ENCODE data around the gene EXOSC3. TPM values are rescaled to one million over a fixed set of nuclear protein-coding genes. Genes with fewer than 3 reads are reported as not detected.

EXOSC3 gene
- total and polyA plus RNA-seq, 2 of the 8 experiments (the other 6 are each of a cell fraction or from before 2014, with no cell fraction given): 46.7 to 73.4 TPM

DNA sequence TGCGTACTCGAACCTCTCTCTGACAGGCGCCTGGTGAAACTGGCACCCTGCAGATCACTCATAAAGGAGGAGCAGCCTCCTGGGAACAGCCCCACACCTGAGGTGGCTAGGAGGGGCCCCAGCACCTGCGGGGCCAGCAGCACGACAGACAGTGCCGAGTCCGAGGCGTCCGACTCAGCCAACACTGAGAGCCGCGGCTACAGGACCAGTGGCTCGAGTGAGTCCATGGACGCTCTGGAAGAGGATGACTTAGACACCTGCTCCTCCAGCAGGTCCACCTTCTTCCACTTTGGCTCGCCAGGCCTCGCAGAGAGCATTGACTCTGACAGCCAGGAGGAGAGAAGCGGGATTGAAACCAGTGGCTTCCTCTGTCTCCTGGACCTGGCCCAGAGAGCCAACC, 44.7 kb downstream of the EXOSC3 start:
- Histone ChIP-seq H3K79me1 (ENCODE audit: low read depth, low read length) (no peaks in the 10 kb centered on the region), H3K4me3 (ENCODE audit: extremely low read depth in 1 of 4, insufficient read depth in 2 of 4, low read depth in 3 of 4, low read length in 4 of 4) (no peak overlapping the region), H4K91ac (replicated peaks; ENCODE audit: insufficient read length, low read length) (no peak overlapping the region), H3K23me2 (ENCODE audit: low read depth, low read length) (no peaks in the 10 kb centered on the region; the same call in 1 of the 2 replicates), H4K5ac (ENCODE audit: insufficient read length, low read depth, low read length) (no peak overlapping the region), H2BK12ac (ENCODE audit: low read depth, low read length) (no peak overlapping the region), H4K8ac (ENCODE audit: extremely low read depth, insufficient read depth, low read length) (no peak overlapping the region), H4K20me1 (replicated peaks in 1 of 2; ENCODE audit: control insufficient read depth in 1 of 2, insufficient read depth in 2 of 2, low read length in 2 of 2) (no peaks in the 10 kb centered on the region), H3K56ac (replicated peaks; ENCODE audit: insufficient read length, low read depth, low read length) (no peak overlapping the region), H2BK120ac (replicated peaks; ENCODE audit: low read depth, low read length) (no peak overlapping the region), H3K27ac (ENCODE audit: low read depth, low read length) (no peak overlapping the region), H3K27me3 (replicated peaks in 1 of 4; ENCODE audit: control insufficient read depth in 3 of 4, extremely low read depth in 1 of 4, insufficient read depth in 3 of 4, low read length in 3 of 4) (no peaks in the 10 kb centered on the region), H3K4ac (replicated peaks; ENCODE audit: insufficient read length, low read depth, low read length) (no peak overlapping the region), H2BK20ac (ENCODE audit: low read length) (no peak overlapping the region), H2AFZ (ENCODE audit: low read length) (no peak overlapping the region), H2AK5ac (ENCODE audit: low read depth, low read length) (no peak overlapping the region), H3K4me1 (replicated peaks in 1 of 4; ENCODE audit: control insufficient read depth in 3 of 4, insufficient read depth in 4 of 4, low read length in 3 of 4) (no peaks in the 10 kb centered on the region), H2BK5ac (ENCODE audit: low read depth, low read length) (no peak overlapping the region), H3K9ac (replicated peaks in 1 of 4; ENCODE audit: extremely low read depth in 1 of 4, low read depth in 3 of 4, low read length in 3 of 4) (no peak overlapping the region), H3K4me2 (ENCODE audit: insufficient read depth in 1 of 2, low read depth in 2 of 2, low read length in 2 of 2) (no peak overlapping the region), H3K14ac (ENCODE audit: insufficient read length) (no peak overlapping the region), H3K23ac (ENCODE audit: insufficient read length) (no peak overlapping the region), H3K18ac (ENCODE audit: extremely low read depth, low read length) (no peak overlapping the region), H2BK15ac (ENCODE audit: low read length) (no peak overlapping the region), H3K79me2 (ENCODE audit: control insufficient read depth in 1 of 2, insufficient read depth in 2 of 2, low read length in 2 of 2) (no peaks in the 10 kb centered on the region), H3K36me3 (ENCODE audit: control insufficient read depth in 2 of 4, insufficient read depth in 4 of 4, low read length in 3 of 4) (no peaks in the 10 kb centered on the region), H3K9me3 (ENCODE audit: insufficient read depth in 2 of 2, low read depth in 1 of 2, low read length in 1 of 2) (no peaks in the 10 kb centered on the region)
- POLR2A ChIA-PET (ENCODE audit: partially characterized antibody): no interaction called here
- WGBS, 2 experiments (ENCODE audit: extremely low coverage in 1 of 2, insufficient coverage in 1 of 2, insufficient read length in 1 of 2, insufficient replicate concordance in 2 of 2, low coverage in 1 of 2, low lambda C conversion rate in 2 of 2, missing lambda C conversion rate in 1 of 2): 93% methylated on average over 16 of the region's 16 CpGs; no CpG with 5 or more reads in 1 of the 2 experiments
- FAIRE-seq (no peak), DNase-seq (ENCODE audit: low read depth in 1 of 2, low spot score in 2 of 2) (no peak)
- TF ChIP-seq KDM4A (IDR thresholded peaks at IDR 0.05; ENCODE audit: low read depth, low read length, severe bottlenecking) (no peak), TEAD4 (IDR thresholded peaks at IDR 0.05; ENCODE audit: low read depth, low read length) (no peak), TAF7 (optimal IDR thresholded peaks at IDR 0.05; ENCODE audit: borderline replicate concordance, low read depth, low read length) (no peak), EGR1 (IDR thresholded peaks at IDR 0.05; ENCODE audit: borderline replicate concordance, low read depth, low read length) (no peak), CHD2 (IDR thresholded peaks at IDR 0.05; ENCODE audit: low read length) (no peak), HDAC6 (IDR thresholded peaks at IDR 0.05; ENCODE audit: low read depth, low read length) (no peak), MAFK (IDR thresholded peaks at IDR 0.05; ENCODE audit: low read depth, low read length) (no peak), RAD21 (IDR thresholded peaks at IDR 0.05 in 1 of 2, conservative IDR thresholded peaks at IDR 0.05 in 1 of 2; ENCODE audit: low read depth in 2 of 2, low read length in 2 of 2) (no peak), TAF1 (IDR thresholded peaks at IDR 0.05; ENCODE audit: low read depth, low read length) (no peak)
- TF ChIP-seq, protein P1, sequence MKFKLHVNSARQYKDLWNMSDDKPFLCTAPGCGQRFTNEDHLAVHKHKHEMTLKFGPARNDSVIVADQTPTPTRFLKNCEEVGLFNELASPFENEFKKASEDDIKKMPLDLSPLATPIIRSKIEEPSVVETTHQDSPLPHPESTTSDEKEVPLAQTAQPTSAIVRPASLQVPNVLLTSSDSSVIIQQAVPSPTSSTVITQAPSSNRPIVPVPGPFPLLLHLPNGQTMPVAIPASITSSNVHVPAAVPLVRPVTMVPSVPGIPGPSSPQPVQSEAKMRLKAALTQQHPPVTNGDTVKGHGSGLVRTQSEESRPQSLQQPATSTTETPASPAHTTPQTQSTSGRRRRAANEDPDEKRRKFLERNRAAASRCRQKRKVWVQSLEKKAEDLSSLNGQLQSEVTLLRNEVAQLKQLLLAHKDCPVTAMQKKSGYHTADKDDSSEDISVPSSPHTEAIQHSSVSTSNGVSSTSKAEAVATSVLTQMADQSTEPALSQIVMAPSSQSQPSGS (IDR thresholded peaks at IDR 0.05; ENCODE audit: low read length): no peak
- TF ChIP-seq, protein P2, sequence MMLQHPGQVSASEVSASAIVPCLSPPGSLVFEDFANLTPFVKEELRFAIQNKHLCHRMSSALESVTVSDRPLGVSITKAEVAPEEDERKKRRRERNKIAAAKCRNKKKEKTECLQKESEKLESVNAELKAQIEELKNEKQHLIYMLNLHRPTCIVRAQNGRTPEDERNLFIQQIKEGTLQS (IDR thresholded peaks at IDR 0.05; ENCODE audit: insufficient read depth, low read depth, low read length): no peak
- CTCF ChIA-PET (ENCODE audit: partially characterized antibody): no interaction called here
